Right renal pelvis (tissue), 4 donors: ENCODE results near the gene BAHD1. TPM values are rescaled to one million over a fixed set of nuclear protein-coding genes. Genes with fewer than 3 reads are reported as not detected.

Source experiments
- DNase-seq, 4 donors: peaks; one replicate each; pipeline ENCODE4 v3.0.0-alpha.2; 2013; ENCODE audit warnings: low read depth in 4 of 4, low spot score in 3 of 4, missing footprints in 1 of 4
- polyA plus RNA-seq, 4 donors: library from polyadenylated mRNA; unstranded; fragments of 120-200 nt; gene quantifications; one replicate each; pipeline ENCODE4 v1.2.1, GENCODE V29; 2013; ENCODE audit not compliant: insufficient read length in 4 of 4

The BAHD1 gene
- polyA plus RNA-seq, 4 donors = 20.2 to 27.4 (median 21.7) TPM

- DNase-seq = no peak
These were observed 19.3 kb upstream of the BAHD1 start for GRCh38 chr15:40421246-40422157.

GRCh38 chr15:40424483-40425115 lies 16.2 kb upstream of the BAHD1 start:
- DNase-seq = no peak

DNA sequence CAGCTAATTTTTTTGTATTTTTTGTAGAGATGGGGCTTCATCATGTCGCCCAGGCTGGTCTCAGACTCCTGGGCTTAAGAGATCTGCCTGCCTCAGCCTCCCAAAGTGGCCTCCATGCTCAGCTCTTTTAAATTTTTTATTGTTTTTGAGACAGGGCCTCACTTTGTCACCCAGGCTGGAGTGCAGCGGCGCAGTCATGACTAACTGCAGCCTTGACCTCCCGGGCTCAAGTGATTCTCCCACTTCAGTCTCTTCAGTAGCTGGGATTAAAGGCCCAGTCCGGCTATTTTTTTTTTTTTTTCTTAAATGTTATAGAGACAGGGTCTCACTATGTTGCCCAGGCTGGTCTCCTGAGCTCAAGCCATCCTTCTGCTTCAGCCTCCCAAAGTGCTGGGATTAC lies 15.1 kb upstream of the BAHD1 start:
- no peak for DNase-seq

DNA sequence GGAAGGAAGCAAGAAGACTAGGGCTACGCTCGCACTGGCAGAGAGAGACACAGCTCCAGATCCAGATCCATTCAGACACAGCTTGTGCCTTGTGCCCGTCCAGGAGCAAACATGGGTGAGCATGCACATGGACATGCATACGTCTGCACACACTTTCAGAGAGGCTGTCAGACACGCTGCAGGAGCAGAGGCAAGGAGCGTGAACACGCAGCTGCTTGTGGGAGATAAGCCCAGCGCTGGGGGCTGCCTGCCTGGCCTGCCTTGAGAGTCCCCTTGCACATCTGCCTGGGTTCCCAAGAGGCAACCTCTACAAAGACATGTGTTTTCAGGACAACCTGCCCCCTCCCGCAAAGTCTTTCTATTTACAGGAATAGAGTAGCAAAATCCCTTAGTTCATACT lies 13.6 kb upstream of the BAHD1 start:
- DNase-seq = no peak

DNA sequence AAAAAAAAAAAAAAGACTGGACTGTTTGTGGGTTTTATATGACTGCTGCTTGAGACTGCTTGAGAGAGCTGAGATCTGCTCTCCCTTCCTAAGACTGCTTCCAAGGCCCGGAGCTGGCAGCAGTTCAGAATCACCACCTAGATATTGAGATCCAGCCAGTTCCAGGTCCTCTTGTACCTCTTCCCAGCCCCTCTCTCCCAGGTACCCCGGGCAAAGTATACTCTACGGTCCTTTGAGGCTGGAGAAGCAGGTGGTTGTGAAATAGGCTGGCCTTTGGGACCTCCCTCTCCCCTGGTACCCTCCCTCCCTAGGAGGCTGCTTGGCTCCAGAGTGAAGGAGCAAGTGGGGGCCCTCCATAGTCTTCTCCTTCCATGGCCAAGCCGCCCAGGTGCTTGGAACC lies 12.6 kb upstream of the BAHD1 start:
- no peak for DNase-seq

- DNase-seq = no peak
These were observed 11.6 kb upstream of the BAHD1 start for GRCh38 chr15:40429068-40429710.

DNA sequence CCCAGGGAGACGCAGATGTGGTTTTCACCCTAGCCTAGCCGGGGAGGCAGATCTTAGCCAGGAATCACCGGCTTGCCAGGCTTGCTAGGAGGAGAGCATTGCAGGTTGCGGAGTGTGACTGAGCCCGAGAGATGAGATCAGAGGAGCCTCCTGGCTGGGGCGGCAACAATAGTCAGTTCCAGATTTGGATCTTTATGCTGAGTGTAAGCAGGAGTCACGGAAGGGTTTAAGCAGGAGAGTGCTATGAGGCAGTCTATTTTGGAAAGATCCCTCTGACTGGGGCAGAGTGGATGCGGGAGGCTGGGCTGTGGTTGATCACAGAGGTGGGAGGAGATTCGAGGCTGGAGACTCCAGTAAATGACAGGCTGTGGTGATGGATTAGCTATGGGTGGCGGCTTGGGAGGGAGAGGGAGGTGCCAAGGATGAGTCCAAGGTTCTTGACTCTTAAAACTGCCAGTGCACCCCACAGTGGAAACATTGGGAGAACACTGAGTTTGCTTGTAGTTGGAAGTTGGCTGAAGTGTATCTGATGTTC lies 10.4 kb upstream of the BAHD1 start:
- DNase-seq = no peak

DNA sequence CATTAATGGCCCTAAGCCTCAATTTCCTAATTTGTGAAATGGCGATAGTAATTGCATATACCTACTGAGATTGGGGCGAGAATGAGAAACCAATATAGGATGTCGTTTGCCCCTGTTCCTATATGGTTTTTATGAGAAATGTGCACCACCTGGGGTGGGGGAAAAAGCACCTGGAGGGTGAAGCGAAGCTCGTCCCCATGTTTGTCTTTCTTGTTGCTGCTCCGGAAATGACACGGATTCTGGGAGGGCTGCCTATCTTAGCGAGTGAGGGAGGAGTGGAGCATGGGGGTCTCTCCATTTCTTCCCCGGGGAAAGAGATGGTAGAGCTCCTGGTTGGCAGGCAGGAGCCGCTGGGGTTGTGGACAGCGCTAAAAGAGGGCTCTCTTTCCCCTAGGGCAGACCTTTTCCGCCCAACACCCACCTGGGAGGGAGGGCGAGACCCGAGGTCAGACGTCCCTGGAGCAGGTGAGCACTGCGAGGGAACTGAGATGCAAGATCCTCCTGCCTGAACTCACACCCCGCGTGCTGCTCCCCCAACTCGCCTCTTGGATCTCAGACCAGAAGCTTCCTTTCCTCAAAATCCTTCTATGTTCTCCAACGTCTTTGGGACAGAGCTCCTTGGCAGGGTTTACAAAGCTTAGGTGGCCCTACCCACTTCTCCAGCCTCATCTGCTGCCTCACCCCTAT lies 5.6 kb upstream of the BAHD1 start:
- no peak for DNase-seq

DNA sequence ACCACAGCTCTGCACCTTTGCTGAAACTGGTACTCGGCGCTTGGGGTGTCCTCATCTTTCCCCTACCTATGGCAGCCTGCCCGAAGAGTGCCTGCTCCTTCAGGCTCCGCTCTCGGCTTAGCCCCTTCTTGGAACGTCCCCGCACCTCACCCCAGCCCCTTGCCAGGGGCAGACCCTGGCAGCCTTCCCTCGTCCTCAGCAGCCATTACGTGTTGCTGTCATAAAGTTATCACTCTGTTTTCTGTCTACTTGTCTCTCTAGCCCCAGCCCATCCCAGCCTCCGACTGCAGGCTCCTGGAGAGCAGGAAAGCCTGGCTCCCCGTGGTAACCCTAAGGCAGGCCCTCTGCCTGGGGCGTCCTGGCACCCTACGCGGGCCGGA lies 5.1 kb upstream of the BAHD1 start:
- no peak for DNase-seq

DNA sequence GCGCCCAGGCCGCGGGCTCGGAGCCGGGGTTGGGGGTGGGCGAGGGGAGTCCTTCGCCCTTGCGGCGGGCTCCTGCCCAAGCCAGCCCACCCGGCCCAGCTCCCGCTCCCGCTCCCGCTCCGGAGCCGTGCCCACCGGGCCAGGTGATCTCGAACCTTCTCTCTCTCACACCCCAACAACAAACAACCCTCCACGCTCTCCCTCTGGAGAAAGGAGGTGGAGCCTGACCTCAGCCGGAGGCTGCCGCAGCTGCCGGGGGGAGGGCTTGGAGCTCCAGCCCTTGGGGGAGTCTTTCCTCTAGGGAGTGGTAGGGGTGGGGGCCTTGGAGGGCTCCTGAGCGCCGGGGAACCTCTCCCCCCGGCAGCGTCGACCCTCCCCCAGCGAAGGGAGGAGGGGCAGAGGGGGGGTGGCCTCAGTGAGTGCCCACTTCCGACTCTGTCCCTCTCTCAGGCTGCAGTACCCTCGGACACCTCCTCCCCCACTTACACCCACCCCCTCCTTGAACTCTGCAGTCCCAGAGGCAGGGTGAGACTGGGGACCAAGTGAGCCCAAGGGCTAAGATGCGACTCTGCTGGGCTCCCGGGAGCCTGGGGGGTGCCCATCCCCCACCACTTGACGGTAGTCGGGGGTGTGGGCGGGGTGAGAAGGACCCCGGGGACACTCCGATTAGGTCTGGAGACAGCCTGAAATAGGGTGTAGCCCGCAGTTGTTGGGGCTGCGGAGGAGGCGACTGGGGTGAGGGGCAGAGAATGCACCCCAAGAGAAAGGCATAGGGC lies 4.4 kb upstream of the BAHD1 start:
- no peak for DNase-seq

DNA sequence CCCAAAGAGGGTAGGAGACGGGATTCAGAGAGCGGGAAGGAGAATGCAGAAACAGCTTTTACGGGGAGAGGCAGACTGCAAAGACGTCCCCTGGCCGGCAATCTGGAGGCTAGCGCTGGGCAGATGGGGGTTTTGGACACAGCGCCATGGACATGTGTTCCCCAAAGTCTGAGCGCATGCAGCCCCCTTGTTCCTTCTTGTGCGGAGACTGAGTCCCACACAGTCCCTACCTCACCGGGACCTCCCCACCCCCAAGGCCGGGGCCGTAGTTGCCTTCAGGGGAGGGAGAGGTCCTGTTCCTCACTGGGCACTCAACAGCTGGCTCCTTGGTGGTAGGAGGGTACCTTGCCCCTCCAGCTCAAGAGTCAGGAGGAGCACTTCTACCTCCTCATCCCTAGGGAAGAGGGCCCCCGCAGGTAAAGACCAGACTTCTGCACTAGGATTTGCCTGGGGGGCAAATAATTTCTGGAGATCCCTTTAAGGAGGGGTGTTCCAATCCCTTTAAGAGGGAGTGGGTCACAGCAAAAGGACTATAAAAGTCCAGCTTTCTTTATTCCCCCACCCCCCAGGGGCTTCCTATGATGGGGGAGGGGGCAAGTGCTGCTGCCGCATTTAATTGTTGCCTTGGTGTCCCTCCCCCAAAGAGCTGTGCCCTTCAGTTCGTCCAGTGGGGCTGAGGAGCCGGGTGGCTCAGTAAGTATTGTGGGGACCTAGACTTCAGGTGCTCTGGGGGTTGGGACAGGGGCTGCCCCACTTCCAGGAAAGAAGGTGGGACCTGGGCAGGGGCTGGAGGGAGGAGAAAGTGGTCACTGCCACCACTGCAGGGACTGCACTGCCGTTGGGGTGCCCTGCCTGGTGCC lies 3.6 kb upstream of the BAHD1 start:
- no peak for DNase-seq

DNA sequence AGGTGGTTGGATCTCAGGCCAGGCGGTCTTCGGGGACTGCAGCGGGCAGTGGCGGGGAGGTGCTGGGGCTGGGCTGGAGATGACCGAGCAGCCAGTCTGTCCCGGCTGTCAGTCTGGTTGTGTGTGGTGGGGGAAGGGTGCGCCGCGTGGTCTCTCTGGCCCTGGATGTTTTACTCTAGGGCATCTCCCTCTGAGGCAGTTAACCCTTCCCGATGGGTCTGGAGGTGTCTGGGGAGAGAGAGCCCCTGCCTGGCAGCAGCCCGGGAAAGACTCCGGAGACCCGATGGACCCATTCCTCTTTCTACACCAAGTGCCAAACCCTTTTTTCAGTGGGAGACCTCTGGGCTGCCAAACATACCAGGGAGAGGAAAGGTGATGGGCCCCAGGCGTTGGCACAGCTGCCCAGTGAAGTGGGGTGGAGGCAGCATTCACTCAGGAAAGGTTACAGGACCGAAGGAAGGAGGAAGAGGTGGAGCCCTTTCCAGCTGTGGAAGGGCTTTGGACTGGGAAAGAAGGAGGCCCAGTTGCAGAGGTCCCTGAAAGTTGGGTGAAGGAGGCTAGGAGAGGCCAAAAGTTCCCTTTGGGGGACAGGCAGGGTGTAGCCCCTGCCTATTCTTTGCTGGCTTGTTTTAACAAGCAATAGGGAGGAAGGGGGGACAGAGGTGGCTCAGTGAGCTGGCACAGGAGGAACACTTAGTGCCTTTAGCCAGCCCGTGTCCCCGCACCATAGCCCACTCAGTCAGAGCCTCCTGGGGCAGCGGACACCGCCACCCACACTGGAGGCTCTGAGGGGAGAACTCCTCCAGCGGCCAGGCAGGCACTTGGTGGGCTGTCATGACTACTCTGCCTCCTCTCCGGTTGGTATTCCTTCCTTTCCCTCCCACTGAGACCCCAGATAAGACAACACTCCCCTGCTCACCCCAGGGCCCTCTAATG lies 2.7 kb upstream of the BAHD1 start:
- no peak for DNase-seq

DNA sequence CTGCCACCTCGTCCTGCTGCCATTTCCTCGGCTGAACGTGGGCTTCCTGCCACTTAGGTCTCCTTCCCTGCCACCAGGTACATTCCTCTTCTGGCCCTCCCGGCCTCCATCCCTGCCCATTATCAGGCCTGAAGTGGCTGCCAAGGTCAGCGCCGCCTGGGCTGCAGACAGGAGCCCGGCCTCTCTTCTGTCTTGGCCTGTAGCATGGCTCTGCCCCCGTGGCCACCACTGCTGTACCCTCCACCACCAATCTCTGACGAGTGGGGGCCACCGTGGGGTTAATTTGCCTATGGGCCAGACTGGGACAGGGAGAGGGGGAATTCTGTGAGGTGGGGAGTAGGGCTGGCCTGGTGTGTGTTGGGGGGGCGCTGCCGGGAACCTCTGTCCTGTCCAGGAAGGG lies 2.0 kb upstream of the BAHD1 start:
- no peak for DNase-seq

- no peak for DNase-seq
These were observed 1.2 kb upstream of the BAHD1 start for GRCh38 chr15:40439461-40439959.

DNA sequence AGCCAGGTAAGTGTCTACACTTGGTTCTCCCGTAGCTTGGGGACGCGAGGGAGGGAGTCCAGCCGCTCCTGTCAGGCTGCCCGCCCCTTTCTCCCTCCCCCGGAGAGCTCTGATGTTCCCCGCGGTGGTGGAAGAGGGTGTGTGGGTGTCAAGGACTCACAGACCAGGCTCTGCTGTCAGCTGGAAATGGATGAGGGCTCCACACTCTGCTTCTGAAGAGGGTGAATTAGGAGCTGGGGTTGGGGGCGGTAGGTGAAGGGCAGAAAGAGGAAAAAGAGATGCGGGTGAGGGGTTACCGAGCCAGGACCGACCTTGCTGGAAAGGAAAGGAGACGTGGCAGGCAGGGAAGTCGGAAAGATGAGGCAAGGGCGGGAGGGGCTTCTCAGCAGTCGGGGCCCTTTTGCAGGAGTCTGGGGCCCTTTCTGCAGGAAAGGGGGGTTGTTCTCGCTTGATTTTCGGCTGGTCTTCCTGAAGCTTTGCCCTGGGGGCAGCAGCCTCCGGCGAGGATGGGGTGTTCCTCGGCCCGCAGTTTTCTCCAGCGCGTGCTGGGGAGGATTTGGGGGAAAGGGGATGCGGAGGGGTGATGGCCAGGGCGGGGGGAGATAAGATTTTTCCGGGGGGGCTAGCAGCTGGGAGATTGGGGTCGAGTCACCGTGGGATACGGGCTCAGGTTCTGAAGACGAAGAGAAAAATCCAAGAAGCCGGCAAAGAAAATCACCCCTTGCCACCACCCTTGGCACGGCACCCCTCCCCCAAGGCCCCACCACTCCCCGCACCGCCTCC lies 602 bp upstream of the BAHD1 start:
- DNase-seq = no peak

DNA sequence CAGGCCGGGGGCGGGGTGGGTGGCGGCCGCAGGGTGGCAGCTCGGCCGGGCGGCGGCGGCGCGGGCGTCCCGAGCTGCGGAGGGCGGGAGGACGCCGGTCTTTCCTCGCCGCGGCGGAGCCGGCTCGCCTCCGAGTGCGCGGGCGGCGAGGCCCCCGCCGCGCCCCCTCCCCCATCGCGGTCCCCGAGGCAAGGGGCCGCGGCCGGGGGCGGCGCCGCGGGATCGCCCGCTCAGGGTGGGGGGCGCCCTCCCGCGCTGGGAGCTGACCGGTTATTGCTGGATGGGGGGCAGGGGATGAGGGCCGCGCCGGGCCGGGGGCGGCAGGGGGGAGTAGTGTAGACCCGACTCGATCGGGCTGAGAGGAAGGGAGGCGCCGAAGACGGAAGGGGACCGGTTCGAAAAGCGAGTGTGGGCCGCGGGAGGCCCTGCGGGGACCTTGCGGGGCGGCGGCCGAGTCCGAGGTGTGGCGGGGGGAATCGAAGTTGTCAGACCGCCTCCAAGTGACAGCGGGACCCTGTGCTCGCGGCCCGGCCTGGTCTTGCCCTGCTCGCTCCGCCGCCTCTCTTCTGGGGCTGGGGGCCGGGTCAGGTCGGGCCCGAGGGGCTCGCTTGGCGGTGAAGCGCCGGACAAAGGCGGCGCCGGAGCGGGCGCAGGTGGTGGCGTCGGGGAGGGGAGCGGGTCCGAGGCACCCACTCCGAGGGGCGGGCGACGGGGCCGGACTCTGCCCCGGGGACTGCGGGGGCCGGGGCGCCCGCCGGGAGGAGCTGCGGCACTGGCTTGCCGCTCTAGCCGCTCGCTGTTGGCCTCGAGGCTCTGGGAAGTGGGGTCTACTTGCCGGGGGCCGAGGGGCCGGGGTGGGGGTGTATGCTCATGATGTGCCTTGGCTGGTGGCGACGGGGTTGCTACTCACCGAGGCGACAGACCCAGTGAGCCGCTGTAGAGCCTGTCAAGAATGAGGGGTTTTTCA lies 1.1 kb downstream of the BAHD1 start:
- DNase-seq = no peak
